CD4-positive, alpha-beta T cell treated with Interleukin-1 beta for 1 hour (primary cell): ENCODE results near the gene KIF17.
A peak's percentile ranks its signal among the peaks of the same experiment; 100 is the strongest.

ENCODE experiments used
- DNase-seq, 2 donors: peaks; one replicate each; pipeline ENCODE4 v3.0.0-alpha.2; 2020 to 2022

Gene KIF17

GRCh38 chr1:20717452-20718342 is at the start of gene KIF17:
TSS of gene KIF17 (minus strand) at chr1:20718007. CDS start at chr1:20717706, 301 bp downstream.
- peak; percentile 77 to 85 for DNase-seq

- no peak for DNase-seq
Observed at GRCh38 chr1:20767271-20767670, 49.5 kb upstream of the KIF17 start.

GRCh38 chr1:20763417-20763816 is 45.6 kb upstream of the KIF17 start:
- no peak for DNase-seq

- DNase-seq = no peak
Observed at GRCh38 chr1:20760322-20760721, 42.5 kb upstream of the KIF17 start.

GRCh38 chr1:20753589-20753988 is 35.8 kb upstream of the KIF17 start:
- no peak for DNase-seq

- DNase-seq = no peak
Observed at GRCh38 chr1:20751462-20751990, 33.7 kb upstream of the KIF17 start.

GRCh38 chr1:20742671-20743070 is 24.9 kb upstream of the KIF17 start:
- no peak for DNase-seq

GRCh38 chr1:20740781-20741180 is 23.0 kb upstream of the KIF17 start:
- no peak for DNase-seq

- DNase-seq = no peak
Observed at GRCh38 chr1:20739225-20739624, 21.4 kb upstream of the KIF17 start.

- no peak for DNase-seq
Observed at GRCh38 chr1:20735581-20736111, 17.8 kb upstream of the KIF17 start.

- DNase-seq = no peak
Observed at GRCh38 chr1:20733360-20733975, 15.7 kb upstream of the KIF17 start.

GRCh38 chr1:20732588-20733359 is 15.0 kb upstream of the KIF17 start, which contains the start of gene SH2D5:
TSS of gene SH2D5 (minus strand) at chr1:20732703. CDS start at chr1:20728044, 4,659 bp downstream.
- peak; percentile 70 to 80 for DNase-seq

GRCh38 chr1:20732071-20732587 is 14.3 kb upstream of the KIF17 start:
- peak; percentile 55 to 64 for DNase-seq

GRCh38 chr1:20731057-20731991 is 13.5 kb upstream of the KIF17 start:
- DNase-seq = no peak

GRCh38 chr1:20730690-20731056 is 12.9 kb upstream of the KIF17 start:
- no peak for DNase-seq

GRCh38 chr1:20729990-20730689 is 12.3 kb upstream of the KIF17 start:
- DNase-seq = no peak

- DNase-seq = no peak
Observed at GRCh38 chr1:20729155-20729931, 11.5 kb upstream of the KIF17 start.

- no peak for DNase-seq
Observed at GRCh38 chr1:20728371-20729154, 10.8 kb upstream of the KIF17 start.

- no peak for DNase-seq
Observed at GRCh38 chr1:20727746-20728316, 10.0 kb upstream of the KIF17 start.
